A549 (cell line): Measurements from ENCODE around the gene DOK6.

Source experiments
- CEBPB ChIP-seq, 2 experiments: fragments of >200 bp in 1 of 2; sonication (Bioruptor Twin) in 1 of 2; formaldehyde crosslinking in 1 of 2; IDR thresholded peaks; 2 replicates each; pipeline ENCODE4 v1.6.1; 2012 to 2016
- CHD2 ChIP-seq: fragments of 150-350 bp; IDR thresholded peaks from 2 replicates; pipeline ENCODE4 v1.6.1; 2014; ENCODE audit warnings: low read length; ENCODE audit not compliant: partially characterized antibody
- EHMT2 ChIP-seq: fragments of 200-600 bp; sonication (generic); IDR thresholded peaks from 2 replicates; pipeline ENCODE4 v1.6.1; 2016; ENCODE audit warnings: antibody characterized with exemption, low read depth, mild to moderate bottlenecking, moderate library complexity
- ELK1 ChIP-seq: fragments of 150-350 bp; IDR thresholded peaks from 2 replicates; pipeline ENCODE4 v1.6.1; 2014; ENCODE audit warnings: low read depth, mild to moderate bottlenecking, low read length
- ESRRA ChIP-seq: fragments of 150-350 bp; IDR thresholded peaks from 2 replicates; pipeline ENCODE4 v1.6.1; 2014; ENCODE audit warnings: mild to moderate bottlenecking, low read length, borderline replicate concordance
- NR3C1 ChIP-seq: fragments of >200 bp; sonication (Bioruptor Twin); formaldehyde crosslinking; IDR thresholded peaks from 3 replicates; pipeline ENCODE4 v1.6.1; 2017
- POLR2A ChIP-seq: IDR thresholded peaks from 2 replicates; pipeline ENCODE4 v1.6.1; 2012; ENCODE audit warnings: mild to moderate bottlenecking, low read length
- POLR2AphosphoS2 ChIP-seq: conservative IDR thresholded peaks from 2 replicates; pipeline ENCODE4 v1.6.1; 2012; ENCODE audit warnings: low read length, improper control_type of control experiment, inconsistent platforms
- RAD21 ChIP-seq, 2 experiments: fragments of >200 bp in 1 of 2; sonication (Bioruptor Twin) in 1 of 2; formaldehyde crosslinking in 1 of 2; IDR thresholded peaks in 1 of 2; conservative IDR thresholded peaks in 1 of 2; 2 replicates in 1 of 2; 3 replicates in 1 of 2; pipeline ENCODE4 v1.6.1; 2012 to 2018; ENCODE audit warnings: inconsistent platforms in 1 of 2
- SREBF2 ChIP-seq: fragments of 450-650 bp; IDR thresholded peaks from 2 replicates; pipeline ENCODE4 v1.6.1; 2014; ENCODE audit warnings: mild to moderate bottlenecking, moderate library complexity
- TP53 ChIP-seq: fragments of 250-450 bp; sonication (Bioruptor Pico); IDR thresholded peaks from 2 replicates; pipeline ENCODE4 v1.5.0; 2021; ENCODE audit warnings: mild to moderate bottlenecking, moderate library complexity
- USF2 ChIP-seq: fragments of 450-650 bp; IDR thresholded peaks from 2 replicates; pipeline ENCODE4 v1.6.1; 2014; ENCODE audit warnings: antibody characterized with exemption
- TF ChIP-seq, protein P1 (sequence below): fragments of >200 bp; sonication (Bioruptor Twin); formaldehyde crosslinking; IDR thresholded peaks from 3 replicates; pipeline ENCODE4 v1.5.1; 2016
- TF ChIP-seq, protein P2 (sequence below): IDR thresholded peaks from 2 replicates; pipeline ENCODE4 v1.6.1; 2012; ENCODE audit warnings: low read depth, borderline replicate concordance

- TF ChIP-seq POLR2A: no peak
- TF ChIP-seq, protein P1, sequence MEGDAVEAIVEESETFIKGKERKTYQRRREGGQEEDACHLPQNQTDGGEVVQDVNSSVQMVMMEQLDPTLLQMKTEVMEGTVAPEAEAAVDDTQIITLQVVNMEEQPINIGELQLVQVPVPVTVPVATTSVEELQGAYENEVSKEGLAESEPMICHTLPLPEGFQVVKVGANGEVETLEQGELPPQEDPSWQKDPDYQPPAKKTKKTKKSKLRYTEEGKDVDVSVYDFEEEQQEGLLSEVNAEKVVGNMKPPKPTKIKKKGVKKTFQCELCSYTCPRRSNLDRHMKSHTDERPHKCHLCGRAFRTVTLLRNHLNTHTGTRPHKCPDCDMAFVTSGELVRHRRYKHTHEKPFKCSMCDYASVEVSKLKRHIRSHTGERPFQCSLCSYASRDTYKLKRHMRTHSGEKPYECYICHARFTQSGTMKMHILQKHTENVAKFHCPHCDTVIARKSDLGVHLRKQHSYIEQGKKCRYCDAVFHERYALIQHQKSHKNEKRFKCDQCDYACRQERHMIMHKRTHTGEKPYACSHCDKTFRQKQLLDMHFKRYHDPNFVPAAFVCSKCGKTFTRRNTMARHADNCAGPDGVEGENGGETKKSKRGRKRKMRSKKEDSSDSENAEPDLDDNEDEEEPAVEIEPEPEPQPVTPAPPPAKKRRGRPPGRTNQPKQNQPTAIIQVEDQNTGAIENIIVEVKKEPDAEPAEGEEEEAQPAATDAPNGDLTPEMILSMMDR: no peak
- TF ChIP-seq TP53 (CRISPR knock-in tag): no peak
- TF ChIP-seq CHD2: no peak
- TF ChIP-seq CEBPB (IDR thresholded peaks at IDR 0.05): no peak
- no peak for TF ChIP-seq ELK1
- TF ChIP-seq EHMT2: no peak
- no peak for TF ChIP-seq USF2
- TF ChIP-seq ESRRA: no peak
- TF ChIP-seq, protein P2, sequence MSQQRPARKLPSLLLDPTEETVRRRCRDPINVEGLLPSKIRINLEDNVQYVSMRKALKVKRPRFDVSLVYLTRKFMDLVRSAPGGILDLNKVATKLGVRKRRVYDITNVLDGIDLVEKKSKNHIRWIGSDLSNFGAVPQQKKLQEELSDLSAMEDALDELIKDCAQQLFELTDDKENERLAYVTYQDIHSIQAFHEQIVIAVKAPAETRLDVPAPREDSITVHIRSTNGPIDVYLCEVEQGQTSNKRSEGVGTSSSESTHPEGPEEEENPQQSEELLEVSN: no peak
- TF ChIP-seq RAD21 (conservative IDR thresholded peaks at IDR 0.05 in 1 of 2, IDR thresholded peaks at IDR 0.05 in 1 of 2): no peak
- no peak for TF ChIP-seq POLR2AphosphoS2
- TF ChIP-seq NR3C1: no peak
- no peak for TF ChIP-seq SREBF2
Measured at GRCh38 chr18:69558052-69558451, 157.4 kb downstream of the DOK6 start.
